ENCODE results near the gene TLE5.
A peak's percentile ranks its signal among the peaks of the same experiment; 100 is the strongest.
"Not testable (repeated sequence)": the region's sequence is repeated elsewhere in the genome, so short reads cannot be mapped to it uniquely, and the experiment has no call there.

TLE5 gene

DNA sequence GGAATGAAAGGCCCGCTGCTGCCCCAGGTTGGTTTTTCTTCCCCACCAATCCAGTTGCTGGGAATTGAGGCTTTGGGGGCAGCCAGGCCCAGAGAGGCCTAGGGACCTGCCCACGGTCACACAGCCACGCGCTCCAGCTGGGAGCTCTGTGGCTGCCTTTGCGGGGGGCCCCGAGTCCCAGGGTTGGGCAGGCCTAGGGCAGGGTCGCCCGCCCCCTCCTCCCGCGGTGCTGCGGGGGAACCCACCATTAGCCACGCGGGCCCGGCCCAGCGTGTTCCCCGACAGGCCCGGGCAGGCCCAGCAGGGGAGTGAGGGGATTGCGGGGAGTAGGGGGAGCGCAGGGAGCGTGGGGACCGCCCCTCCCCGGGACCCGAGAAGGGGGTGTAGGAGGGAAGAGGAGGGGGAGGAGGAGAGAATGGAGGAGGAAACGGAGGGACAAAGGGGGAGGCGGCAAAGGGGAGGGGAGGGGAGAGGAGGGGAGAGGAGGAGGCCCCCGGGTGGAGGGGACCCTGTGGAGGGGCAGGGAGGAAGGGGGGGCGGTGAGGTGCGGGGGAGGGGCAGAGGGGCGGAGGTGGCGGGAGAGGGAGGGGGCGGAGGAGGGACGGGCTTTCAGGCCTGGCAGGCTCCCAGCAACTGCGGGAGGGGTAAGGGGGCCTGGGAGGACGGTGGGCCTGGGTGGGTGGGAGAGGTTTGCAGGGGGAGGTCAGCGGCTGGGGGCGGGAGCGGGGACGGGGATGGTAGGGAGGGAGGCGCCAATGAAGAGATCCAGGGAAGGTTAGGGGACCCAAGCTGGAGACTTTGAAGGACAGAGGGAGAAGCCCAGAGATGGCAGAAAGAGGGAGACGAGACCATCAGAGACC, 20.3 kb downstream of the TLE5 start:
- no peak for DNase-seq

DNA sequence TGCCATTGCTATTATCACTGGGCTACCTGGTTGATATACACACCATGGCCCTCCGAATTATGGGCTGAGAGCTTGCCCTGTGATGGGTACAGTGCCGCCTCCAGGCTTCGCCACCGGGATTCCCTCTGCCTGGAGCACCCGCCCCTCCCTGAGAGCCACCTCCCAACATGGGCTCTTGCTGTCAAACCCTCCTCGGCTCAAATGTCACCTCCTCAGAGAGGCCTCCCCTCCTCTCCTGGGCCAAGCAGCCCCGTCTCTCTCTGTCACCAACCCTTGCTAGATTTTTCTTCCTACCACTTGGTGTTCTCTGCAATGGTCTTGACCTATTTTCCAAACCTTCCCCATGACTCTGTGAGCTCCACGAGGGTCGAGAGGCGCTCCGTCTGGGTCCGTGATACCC, 21.0 kb downstream of the TLE5 start:
- DNase-seq = no peak

GRCh38 chr19:3039641-3040077, 22.6 kb downstream of the TLE5 start:
- DNase-seq = no peak

GRCh38 chr19:3039125-3039524, 23.2 kb downstream of the TLE5 start:
- DNase-seq = no peak

DNA sequence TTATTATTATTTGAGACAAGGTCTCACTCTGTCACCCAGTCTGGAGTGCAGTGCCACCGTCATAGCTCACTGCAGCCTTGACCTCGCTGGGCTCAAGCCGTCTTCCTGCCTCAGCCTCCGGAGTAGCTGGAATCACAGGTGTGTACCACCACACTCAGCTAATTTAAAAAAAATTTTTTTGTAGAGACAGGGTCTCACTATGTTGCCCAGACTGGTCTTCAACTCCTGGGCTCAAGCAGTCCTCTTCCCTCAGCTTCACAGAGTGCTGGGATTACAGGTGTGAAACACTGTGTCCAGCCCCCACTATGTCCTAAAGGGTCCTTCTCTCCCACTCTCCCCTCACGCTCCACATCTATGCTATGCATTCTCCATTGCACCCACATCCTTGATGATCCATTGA, 24.1 kb downstream of the TLE5 start:
- no peak for DNase-seq

DNA sequence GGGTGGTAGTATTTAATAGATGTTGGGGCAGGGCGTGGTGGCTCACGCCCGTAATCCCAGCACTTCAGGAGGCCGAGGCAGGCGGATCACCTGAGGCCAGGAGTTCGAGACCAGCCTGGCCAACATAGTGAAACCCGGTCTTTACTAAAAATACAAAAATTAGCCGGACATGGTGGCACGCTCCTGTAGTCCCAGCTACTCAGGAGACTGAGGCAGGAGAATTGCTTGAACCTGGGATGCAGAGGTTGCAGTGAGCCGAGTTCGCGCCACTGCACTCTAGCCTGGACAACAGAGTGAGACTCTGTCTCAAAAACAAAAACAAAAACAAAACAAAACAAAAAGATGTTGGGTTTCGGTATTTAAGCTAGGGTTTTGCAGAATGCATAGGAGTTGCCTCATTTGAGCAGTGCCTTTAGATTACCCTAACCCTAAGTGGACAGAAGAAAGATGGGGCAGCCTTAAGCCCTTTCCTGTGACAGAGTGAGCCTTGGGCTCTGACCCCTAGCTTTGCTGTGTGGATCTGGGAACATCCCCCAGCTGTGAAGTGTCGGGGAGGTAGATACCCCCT, 25.2 kb downstream of the TLE5 start:
- not testable (repeated sequence) for DNase-seq

DNA sequence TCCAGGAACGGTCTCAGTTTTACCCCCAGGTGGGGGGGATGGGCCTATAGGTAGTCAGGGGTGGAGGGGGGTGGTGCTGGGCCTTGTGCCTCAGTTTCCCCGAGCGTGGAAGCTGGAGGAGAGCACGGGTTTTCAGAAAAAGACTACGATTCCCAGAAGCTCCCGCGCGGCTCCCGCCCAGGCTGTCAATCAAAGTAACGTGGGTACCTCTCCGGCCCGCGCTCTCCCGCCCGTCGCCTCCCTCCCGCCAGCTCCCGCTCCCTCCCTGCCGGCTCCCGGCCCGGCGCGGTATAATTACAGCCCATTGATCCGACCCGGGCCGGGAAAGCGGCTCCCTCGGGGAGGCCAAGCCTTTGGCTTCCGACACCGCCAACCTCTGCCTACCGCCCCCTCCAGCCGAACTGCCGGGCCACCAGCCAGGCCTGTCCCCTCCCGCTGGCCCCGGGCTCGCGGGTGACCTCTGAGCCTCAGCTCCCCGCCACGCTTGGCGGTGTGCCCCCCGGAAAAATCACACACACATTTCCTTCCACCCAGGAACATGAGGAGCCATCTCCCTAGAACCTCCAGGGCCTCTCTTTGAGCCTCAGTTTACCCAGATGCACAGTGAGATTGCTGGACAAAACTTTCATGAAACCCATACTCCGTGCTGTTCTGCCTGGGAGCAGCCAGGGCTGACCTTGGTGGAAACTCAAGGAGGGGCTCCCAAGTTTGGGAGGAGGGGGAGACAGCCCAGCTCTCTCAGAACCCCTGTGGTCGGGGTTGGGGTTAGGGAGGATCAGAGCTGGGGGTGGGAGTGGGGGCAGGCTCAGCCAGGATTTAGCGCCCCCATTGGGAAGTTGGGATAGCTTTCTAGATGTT, 25.9 kb downstream of the TLE5 start:
- peak; percentile 45 to 60 (median 54) for DNase-seq

DNA sequence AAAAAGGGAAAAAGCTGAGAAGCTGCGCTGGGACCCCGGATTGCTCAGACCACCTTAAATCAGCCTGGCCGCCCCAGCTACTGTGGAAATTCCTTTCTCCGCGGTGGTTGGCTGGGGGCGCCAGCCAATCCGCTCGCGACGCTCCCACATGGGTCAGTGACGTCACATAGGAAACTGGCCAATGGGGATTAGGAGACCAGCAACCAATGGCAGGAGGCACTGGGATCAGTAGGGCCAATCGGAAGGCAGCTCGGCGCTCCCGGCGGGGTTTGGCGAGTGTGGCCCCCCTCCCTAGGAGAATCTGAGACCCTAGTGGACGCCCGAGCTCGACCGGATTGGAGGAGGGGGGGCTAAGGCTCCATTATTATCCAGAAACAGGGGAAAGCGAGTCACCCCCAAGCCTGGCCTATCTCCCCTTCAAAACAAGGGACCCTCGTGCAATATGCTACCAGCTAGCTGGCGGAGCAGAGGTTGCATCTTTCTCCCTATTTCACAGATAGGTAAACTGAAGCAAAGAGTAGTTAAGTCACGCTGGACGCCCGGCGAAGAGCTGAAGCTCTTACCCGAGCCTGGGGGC, 26.7 kb downstream of the TLE5 start:
- peak; percentile 83 to 88 (median 85) for DNase-seq

DNA sequence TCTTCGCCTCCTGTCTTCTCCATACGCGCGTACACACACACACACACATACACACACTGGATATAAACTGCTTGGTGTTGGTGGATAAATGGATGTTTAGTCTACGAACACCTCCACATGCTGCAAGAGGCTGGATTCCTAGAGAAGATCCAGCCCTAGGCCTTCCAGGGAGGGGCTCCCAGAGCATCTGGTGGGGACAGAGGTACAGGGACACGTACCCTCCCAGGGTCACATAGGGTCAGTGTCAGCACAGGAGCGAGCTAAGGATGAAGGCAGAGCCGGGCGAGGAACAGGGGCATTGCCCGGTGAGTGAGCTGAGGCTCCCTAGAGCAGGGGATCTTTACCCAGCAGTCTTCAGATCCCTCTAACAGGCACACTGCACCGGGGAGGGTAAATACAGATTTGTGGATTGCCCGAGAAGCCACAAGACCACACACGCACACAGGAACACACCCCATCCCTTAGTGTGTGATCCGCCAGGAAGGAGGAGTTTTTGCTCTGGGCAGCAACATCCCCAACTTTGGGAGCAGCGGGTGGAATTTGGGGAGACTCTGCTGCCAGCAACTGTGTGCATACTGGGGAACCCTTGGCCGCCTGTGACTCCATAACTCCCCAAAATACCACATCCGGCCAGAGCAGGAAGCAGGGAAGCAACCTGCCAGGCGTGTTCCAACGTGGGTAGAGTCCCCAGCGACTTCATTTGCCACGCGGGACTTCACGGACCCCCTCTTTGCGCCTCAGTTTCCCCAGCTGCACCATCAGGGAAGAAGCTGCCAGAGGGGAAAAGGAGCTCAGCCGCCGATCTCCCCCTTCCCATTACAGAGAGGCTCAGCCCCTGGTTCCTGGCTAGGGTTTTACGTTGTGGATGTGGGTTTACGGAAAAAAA, 27.4 kb downstream of the TLE5 start:
- no peak for DNase-seq

DNA sequence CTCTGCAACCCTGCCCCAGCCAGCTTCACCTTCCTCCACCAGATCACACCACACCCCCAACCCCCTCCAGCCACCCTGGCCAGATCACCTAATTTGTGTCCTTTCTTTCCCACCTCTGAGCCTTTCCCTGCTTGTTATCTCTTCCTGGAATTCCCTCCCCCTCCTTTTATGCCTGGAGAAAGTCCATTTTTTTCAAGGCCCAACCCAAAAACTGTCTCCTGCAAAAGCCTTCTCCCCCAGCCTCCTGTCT, 28.0 kb downstream of the TLE5 start:
- no peak for DNase-seq

GRCh38 chr19:3033595-3034405, 28.5 kb downstream of the TLE5 start:
- DNase-seq = no peak

DNA sequence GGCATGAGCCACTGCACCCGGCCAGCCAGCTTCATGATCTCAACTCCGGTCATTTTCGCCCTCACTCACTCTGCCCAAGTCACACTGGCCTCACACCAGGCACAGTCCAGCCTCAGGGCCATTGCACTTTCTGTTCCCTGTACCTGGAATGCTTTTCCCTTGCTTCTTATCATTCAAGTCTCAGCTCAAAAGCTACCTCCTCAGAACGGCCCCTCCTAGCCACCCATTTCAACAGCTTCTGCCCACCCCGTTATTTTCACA, 30.8 kb downstream of the TLE5 start:
- DNase-seq = no peak

GRCh38 chr19:3029065-3029923, 33.0 kb downstream of the TLE5 start, which contains the start of gene TLE2:
Gene TLE2, minus strand, starts transcription at chr19:3029280. Its CDS starts 376 bp downstream, at chr19:3028904.
- no peak for DNase-seq

- no peak for DNase-seq
Measured at GRCh38 chr19:3028305-3029064, 33.8 kb downstream of the TLE5 start.

DNA sequence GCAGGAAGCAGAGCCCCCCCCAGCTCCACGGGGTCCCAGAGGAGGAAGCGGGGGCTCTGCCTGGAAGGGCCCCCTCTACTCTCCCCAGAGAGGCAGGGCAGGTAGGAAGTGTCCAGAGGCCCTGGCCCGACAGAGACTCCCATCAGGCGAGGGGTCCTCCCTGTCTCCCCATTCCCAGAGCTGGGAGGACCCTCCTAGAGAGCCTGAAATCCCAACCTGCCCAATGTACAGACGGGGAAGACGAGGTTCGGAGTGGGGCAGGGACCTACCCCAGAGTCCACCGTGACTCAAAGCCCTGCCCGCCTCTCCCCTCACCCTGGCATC, 34.4 kb downstream of the TLE5 start:
- DNase-seq = no peak

DNA sequence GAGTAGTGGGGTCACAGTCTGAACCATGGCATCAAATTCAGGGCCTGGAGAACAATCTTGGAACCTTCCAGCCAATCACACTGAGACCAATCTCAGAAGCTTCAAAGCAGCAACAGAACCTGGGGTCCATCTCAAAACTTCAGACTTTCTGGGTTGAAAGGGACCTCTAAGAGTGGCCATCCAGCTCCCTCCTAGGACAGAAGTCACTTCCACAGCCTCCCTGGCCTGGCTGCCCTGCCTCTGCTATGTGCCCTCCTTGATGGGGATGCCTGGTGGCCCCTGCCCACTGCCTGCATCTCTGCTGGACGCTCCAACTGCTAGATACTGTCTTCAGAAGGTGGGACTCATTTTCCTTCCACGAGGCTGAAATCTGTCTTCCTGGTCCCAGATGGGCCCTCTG, 35.0 kb downstream of the TLE5 start:
- DNase-seq = no peak

- DNase-seq = no peak
Measured at GRCh38 chr19:3026768-3027167, 35.5 kb downstream of the TLE5 start.

GRCh38 chr19:3025549-3025886, 36.8 kb downstream of the TLE5 start:
- no peak for DNase-seq

DNA sequence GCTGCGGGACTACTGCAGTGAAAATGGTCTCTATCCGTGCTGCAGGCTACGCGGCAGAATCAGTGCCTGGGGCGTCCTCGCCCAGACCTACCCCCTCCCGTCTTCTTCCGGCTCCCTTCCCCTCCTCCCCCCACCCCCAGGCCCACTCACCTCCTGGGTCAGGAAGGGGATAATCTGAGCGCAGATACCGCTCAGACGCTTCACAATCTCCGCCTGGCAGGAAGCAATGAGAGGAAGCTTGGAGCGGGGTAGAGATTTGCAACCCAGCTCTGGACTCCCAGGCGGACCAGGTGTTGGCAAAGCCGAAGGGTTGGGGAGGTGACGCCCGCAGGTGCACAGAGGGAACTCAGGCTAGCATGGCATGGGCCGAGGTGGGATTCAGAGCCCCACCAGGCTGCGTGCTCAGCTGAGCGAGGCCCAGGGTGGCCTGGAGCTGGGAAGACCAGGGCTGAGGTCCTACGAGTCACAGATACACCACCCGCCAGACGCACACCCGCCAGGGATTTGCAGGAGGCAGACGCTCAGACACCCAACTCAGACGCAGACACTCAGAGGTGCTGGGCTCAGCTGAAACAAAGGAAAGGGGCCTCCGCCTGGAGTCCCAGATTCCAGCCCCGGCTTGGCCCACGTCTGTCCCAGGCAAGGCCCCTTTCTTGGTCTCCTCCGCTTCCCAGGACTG, 37.3 kb downstream of the TLE5 start:
- DNase-seq = no peak

DNA sequence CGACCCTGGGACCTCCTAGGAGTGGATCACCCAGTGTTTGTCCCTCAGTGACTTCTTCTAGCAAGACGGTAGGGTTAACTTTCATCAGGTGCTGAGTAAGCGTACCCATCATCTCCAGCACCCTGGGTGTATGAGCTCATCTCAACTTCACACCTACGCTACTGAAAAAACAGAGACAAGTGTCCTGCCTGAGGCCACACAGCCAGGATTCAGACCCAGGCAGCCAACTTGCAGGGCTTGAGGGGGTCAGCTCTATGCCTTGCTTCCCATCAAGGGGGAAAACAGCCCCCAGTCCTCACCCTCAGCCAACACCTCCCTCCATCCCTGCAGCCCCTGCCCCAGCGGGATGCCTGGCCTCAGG, 37.8 kb downstream of the TLE5 start:
- no peak for DNase-seq
